ENCODE data around the gene KBTBD12.

GRCh38 chr3:127911421-127911931 lies 3.6 kb upstream of the KBTBD12 start:
- no peak for TF ChIP-seq CTCF (IDR thresholded peaks at IDR 0.05)
- TF ChIP-seq ELF1 (IDR thresholded peaks at IDR 0.05) = no peak
- TF ChIP-seq EP300 (IDR thresholded peaks at IDR 0.05; ENCODE audit: borderline replicate concordance in 1 of 2, low read depth in 1 of 2, low read length in 1 of 2) = no peak
- no peak for TF ChIP-seq RCOR1 (IDR thresholded peaks at IDR 0.05; ENCODE audit: low read length)
- no peak for TF ChIP-seq YY1 (IDR thresholded peaks at IDR 0.05; ENCODE audit: low read depth)
